B cell (primary cell): ENCODE measurements around the gene RPL18.

Source experiments
- EZH2 ChIP-seq: IDR thresholded peaks from 2 replicates; pipeline ENCODE4 v1.6.1; 2012; ENCODE audit warnings: borderline replicate concordance, low read depth, mild to moderate bottlenecking, moderate library complexity, low read length; ENCODE audit not compliant: insufficient read depth, poor library complexity, severe bottlenecking
- TF ChIP-seq, protein P1 (sequence below): fragments of 200-600 bp; IDR thresholded peaks from one replicate; pipeline ENCODE4 v1.8.0; 2022; ENCODE audit warnings: antibody characterized with exemption, mild to moderate bottlenecking

- TF ChIP-seq, protein P1, sequence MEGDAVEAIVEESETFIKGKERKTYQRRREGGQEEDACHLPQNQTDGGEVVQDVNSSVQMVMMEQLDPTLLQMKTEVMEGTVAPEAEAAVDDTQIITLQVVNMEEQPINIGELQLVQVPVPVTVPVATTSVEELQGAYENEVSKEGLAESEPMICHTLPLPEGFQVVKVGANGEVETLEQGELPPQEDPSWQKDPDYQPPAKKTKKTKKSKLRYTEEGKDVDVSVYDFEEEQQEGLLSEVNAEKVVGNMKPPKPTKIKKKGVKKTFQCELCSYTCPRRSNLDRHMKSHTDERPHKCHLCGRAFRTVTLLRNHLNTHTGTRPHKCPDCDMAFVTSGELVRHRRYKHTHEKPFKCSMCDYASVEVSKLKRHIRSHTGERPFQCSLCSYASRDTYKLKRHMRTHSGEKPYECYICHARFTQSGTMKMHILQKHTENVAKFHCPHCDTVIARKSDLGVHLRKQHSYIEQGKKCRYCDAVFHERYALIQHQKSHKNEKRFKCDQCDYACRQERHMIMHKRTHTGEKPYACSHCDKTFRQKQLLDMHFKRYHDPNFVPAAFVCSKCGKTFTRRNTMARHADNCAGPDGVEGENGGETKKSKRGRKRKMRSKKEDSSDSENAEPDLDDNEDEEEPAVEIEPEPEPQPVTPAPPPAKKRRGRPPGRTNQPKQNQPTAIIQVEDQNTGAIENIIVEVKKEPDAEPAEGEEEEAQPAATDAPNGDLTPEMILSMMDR = peak; percentile 80
- TF ChIP-seq EZH2 = no peak
These were observed 27.2 kb upstream of the RPL18 start, which contains the start of gene CA11 for GRCh38 chr19:48646001-48646721.
